AG10803 (cell line): ENCODE results near the gene ANKRD2.

ENCODE experiments used
- DNase-seq: peaks from one replicate; pipeline ENCODE4 v3.0.0; 2010; ENCODE audit warnings: low read depth
- H3K4me3 ChIP-seq: 2 replicates; pipeline ENCODE4 v1.5.1; 2011; ENCODE audit warnings: mild to moderate bottlenecking, low read length, control low read depth
- TF ChIP-seq, protein P1 (sequence below): conservative IDR thresholded peaks from 2 replicates; pipeline ENCODE4 v1.5.1; 2011; ENCODE audit warnings: mild to moderate bottlenecking, low read length, control low read depth, inconsistent platforms

The ANKRD2 gene

DNA sequence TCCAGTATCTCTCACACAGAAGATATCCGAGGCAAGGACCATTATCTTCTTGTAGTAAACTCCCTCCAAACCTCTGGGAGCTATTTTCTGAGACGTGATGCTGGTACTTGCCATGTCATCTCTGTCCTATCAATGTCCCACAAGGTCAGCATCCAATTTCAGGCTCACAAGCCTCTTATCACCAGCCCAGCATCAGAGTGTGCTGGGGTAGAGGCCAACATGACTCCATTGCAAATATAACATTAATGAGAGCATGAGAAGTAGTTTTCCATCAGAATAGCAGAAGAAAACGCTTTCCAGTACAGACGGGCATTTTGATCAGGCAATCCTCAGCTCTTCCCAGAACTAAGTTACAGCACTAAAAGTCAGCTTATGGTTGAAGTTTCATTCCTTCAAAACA, 55.2 kb downstream of the ANKRD2 start:
- TF ChIP-seq, protein P1, sequence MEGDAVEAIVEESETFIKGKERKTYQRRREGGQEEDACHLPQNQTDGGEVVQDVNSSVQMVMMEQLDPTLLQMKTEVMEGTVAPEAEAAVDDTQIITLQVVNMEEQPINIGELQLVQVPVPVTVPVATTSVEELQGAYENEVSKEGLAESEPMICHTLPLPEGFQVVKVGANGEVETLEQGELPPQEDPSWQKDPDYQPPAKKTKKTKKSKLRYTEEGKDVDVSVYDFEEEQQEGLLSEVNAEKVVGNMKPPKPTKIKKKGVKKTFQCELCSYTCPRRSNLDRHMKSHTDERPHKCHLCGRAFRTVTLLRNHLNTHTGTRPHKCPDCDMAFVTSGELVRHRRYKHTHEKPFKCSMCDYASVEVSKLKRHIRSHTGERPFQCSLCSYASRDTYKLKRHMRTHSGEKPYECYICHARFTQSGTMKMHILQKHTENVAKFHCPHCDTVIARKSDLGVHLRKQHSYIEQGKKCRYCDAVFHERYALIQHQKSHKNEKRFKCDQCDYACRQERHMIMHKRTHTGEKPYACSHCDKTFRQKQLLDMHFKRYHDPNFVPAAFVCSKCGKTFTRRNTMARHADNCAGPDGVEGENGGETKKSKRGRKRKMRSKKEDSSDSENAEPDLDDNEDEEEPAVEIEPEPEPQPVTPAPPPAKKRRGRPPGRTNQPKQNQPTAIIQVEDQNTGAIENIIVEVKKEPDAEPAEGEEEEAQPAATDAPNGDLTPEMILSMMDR = no peak
- H3K4me3 ChIP-seq = no peak overlapping the region
- DNase-seq = no peak

DNA sequence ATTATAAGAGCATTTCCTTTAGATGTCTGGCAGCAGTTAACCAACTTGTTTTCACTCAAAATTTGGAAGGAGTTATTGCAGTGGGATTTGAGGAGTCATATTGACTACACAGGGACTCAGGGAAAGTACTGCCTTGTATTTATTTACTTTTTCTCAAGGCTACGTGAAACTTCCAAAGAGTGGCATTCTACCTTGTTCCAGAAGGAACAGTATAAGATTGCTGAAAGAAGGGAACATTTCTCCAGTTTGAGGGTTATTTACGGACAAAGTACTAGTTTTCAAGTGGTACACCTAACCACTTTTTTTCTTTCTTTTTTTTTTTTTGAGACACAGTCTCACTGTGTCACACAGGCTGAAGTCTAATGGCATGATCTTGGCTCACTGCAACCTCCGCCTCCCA, 55.6 kb downstream of the ANKRD2 start:
- no peak overlapping the region for H3K4me3 ChIP-seq
- no peak for DNase-seq

DNA sequence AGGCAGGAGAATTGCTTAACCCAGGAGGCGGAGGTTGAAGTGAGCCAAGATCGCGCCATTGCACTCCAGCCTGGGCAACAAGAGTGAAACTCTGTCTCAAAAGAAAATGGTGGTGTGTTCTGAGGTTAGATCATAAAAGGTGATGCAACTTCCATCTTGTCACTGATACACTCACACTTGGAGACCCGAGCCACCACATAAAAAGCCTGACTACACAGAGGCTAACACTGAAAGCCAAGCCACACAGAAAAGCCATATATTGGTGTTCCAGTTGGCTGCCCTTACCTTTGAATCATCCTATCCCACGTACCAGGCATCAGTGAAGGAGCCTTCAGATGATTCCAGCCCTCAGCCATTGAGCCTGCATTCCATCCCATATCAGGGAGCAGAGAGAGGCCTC, 56.7 kb downstream of the ANKRD2 start:
- no peak overlapping the region for H3K4me3 ChIP-seq
- no peak for DNase-seq
- TF ChIP-seq, protein P1 = no peak

More for the DNA sequence above, 55.6 kb downstream of the ANKRD2 start:
- TF ChIP-seq, protein P1 = no peak

DNA sequence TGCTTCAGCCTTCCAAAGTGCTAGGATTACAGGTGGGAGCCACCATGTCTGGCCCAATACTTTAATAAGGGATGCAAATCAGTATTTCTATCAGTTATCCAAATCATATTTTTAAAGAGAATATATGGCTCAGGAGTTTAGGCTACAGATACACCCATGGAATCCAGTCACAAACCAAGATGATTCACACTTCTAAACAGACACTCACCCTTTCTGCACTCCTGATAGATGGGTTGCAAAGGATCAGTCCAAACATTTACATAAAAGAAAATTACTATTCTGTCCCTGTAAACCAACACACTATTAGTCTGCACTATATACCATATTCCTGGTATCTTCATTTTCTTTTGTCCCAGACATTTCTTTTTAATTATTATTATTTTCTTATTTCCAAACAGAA, 58.5 kb downstream of the ANKRD2 start:
- TF ChIP-seq, protein P1 = no peak
- H3K4me3 ChIP-seq = no peak overlapping the region
- DNase-seq = no peak

DNA sequence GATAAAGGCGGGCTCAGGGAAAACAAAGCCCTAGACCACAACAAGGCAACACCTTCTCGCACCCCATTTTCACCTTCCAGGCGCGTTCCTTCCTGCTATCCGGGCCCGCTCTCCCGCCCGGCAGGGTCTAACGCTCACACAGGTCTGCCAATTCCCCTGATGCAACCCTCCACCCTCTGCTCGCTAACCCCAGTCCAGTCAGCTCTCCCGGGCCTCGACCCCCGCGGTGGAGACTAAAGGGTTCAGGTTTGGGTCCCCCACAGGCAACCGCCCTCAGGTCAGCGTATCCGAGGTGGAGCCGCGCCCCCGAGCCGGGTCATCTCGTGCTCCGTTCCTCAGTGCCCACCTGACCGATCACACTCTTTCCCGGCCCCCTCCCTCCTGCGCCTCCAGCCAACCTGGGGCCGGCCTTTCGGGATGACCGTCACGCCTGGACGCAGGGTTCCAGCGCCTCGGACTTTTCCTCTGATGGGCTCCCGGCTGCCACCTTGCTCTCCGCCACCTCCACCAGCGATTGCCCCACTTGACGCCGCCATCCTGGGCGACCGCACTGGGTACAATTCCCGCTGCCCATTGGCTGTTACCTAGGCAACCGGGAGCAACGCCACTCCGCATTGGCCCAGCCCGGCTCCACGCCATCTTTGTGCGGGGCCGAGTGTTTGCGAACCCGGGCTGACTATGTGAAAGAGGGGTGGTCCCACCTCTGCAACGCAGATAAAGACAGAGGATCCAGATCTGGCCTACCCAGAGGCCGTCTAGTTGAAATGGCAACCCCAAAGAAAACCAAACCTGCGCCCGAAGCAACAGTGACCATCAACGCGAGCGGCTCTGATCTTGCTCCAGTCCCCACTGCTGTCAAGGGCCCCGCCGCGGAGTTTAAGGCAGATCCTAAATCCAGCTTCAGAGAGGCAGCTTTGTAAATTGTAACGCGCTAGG, 60.6 kb downstream of the ANKRD2 start, which contains the start of gene MORN4:
Gene MORN4, minus strand, starts transcription at position 552 of the 936 bp plus-strand sequence. CDS start 13,847 bp downstream, outside the sequence.
- peak within 1 kb of the TSS; percentile 88 for H3K4me3 ChIP-seq
- TF ChIP-seq, protein P1 = no peak
- DNase-seq = peak; percentile 88
